ENCODE results near the gene FCRL5. TPM values are rescaled to one million over a fixed set of nuclear protein-coding genes. Genes with fewer than 3 reads are reported as not detected.

Gene FCRL5
- total RNA-seq, 2 experiments from 2014 or later, result 44.8 to 73.5 TPM

DNA sequence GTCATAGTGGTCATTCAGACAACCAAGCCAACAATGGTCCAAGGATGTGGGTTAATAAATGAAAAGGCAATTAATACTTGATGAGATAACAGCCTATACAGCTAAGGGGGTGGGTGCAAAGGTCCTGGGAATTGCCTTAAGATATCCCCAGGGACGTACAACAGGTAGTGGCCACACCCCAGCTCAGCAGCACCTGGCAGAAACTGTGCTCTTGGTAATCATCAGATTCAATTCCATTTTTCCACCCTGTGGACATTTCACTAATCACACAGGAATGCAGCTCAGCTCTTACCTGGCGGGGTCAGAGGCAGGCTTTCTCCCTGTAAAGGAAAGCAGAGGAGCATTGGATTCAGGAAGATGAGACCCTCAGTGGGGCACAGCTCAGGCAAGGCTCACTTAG lies 32.9 kb downstream of the FCRL5 start:
- no peaks in the 10 kb centered on the region for H3K9me3 ChIP-seq (ENCODE audit: low read length)
- H4K20me1 ChIP-seq (ENCODE audit: insufficient read depth, low read length), result no peaks in the 10 kb centered on the region
- H2AFZ ChIP-seq (ENCODE audit: low read length), result no peak overlapping the region
- H3K27ac ChIP-seq (ENCODE audit: low read depth, low read length, poor library complexity, severe bottlenecking), result no peak overlapping the region
- ChIA-PET CTCF (ENCODE audit: unreplicated experiment) (no interaction called here), POLR2A (no interaction called here)
- no peak overlapping the region for H3K4me2 ChIP-seq (ENCODE audit: low read length)
- no peaks in the 10 kb centered on the region for H3K9me2 ChIP-seq (ENCODE audit: insufficient read depth, low read length)
- no peak for DNase-seq (ENCODE audit: low spot score)
- TF ChIP-seq EZH2phosphoT487 (IDR thresholded peaks at IDR 0.05; ENCODE audit: borderline replicate concordance, low read depth, low read length), result no peak
- TF ChIP-seq, protein P1, sequence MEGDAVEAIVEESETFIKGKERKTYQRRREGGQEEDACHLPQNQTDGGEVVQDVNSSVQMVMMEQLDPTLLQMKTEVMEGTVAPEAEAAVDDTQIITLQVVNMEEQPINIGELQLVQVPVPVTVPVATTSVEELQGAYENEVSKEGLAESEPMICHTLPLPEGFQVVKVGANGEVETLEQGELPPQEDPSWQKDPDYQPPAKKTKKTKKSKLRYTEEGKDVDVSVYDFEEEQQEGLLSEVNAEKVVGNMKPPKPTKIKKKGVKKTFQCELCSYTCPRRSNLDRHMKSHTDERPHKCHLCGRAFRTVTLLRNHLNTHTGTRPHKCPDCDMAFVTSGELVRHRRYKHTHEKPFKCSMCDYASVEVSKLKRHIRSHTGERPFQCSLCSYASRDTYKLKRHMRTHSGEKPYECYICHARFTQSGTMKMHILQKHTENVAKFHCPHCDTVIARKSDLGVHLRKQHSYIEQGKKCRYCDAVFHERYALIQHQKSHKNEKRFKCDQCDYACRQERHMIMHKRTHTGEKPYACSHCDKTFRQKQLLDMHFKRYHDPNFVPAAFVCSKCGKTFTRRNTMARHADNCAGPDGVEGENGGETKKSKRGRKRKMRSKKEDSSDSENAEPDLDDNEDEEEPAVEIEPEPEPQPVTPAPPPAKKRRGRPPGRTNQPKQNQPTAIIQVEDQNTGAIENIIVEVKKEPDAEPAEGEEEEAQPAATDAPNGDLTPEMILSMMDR (conservative IDR thresholded peaks at IDR 0.05; ENCODE audit: low read length), result no peak
- H3K36me3 ChIP-seq (ENCODE audit: insufficient read depth, low read length), result 0 out of 2 replicates have a peak, but pooled peaks cover 2% of the 10 kb centered on the region
- H3K4me1 ChIP-seq (ENCODE audit: insufficient read depth, low read length, poor library complexity, severe bottlenecking), result peaks cover 25% of the 10 kb centered on the region
- H3K79me2 ChIP-seq (ENCODE audit: insufficient read depth, low read depth, low read length), result no peaks in the 10 kb centered on the region
- no TSS peak for BruUV-seq (replicated peaks)
- H3K4me3 ChIP-seq (ENCODE audit: low read depth, low read length, poor library complexity, severe bottlenecking), result no peak overlapping the region
- intact Hi-C loops (cut with micrococcal nuclease; ENCODE audit: unreplicated experiment), result no loop called here

DNA sequence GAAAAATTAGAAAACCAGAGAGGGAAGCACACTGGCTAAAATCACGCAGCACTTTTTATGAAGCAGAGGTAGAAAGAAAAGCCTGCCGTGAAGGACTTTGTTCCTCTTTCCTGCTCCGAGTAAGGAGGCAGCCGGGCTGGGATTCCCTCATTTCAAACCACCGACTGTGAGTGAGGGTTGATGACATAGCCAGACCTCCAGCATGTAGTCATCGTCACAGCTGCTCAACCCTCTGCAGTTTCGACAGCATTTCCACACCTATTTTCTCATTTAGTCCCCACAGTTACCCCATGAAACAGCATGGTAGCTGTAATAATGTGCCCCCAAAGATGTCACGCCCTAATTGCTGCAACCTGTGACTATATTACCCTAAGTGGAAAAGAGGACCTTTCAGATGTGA lies 35.3 kb downstream of the FCRL5 start:
- Histone ChIP-seq H2AFZ (ENCODE audit: low read length) (no peak overlapping the region), H3K9me3 (ENCODE audit: low read length) (no peaks in the 10 kb centered on the region), H3K27ac (ENCODE audit: low read depth, low read length, poor library complexity, severe bottlenecking) (no peak overlapping the region), H3K4me2 (ENCODE audit: low read length) (no peak overlapping the region), H3K36me3 (ENCODE audit: insufficient read depth, low read length) (0 out of 2 replicates have a peak, but pooled peaks cover 2% of the 10 kb centered on the region), H3K79me2 (ENCODE audit: insufficient read depth, low read depth, low read length) (no peaks in the 10 kb centered on the region), H3K9me2 (ENCODE audit: insufficient read depth, low read length) (no peaks in the 10 kb centered on the region), H4K20me1 (ENCODE audit: insufficient read depth, low read length) (no peaks in the 10 kb centered on the region), H3K4me3 (ENCODE audit: low read depth, low read length, poor library complexity, severe bottlenecking) (no peak overlapping the region), H3K4me1 (ENCODE audit: insufficient read depth, low read length, poor library complexity, severe bottlenecking) (peaks cover 37% of the 10 kb centered on the region)
- ChIA-PET POLR2A (interaction anchor here (0.6 kb wide), 1 partner anchor 72 kb away, joined by 3 read pairs; no protein-coding TSS in a partner anchor), CTCF (ENCODE audit: unreplicated experiment) (no interaction called here)
- intact Hi-C loops (cut with micrococcal nuclease; ENCODE audit: unreplicated experiment), result no loop called here
- TF ChIP-seq, protein P1 (conservative IDR thresholded peaks at IDR 0.05; ENCODE audit: low read length), result no peak
- TF ChIP-seq EZH2phosphoT487 (IDR thresholded peaks at IDR 0.05; ENCODE audit: borderline replicate concordance, low read depth, low read length), result no peak
- DNase-seq (ENCODE audit: low spot score), result no peak
- no TSS peak for BruUV-seq (replicated peaks)

DNA sequence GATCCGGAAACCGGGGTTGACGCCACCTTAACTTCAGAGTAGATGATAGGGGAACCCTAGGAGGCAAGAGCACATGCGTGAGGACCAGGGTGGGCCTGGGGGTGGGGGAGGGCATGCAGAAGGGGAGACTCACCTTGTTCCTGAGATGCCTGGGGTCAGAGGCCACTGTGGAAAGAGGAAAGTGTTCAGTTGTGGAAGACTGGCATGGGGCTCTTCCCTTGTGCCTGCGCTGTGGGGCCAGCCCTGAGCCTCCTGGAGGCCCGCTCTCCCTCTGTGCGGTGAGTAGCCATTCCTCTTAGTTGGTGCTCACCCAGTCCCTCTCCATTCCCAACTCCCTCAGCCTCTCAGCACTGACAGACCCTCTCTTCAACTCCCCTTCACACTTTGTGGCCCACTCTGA lies 36.6 kb downstream of the FCRL5 start:
- no peak for DNase-seq (ENCODE audit: low spot score)
- intact Hi-C loops (cut with micrococcal nuclease; ENCODE audit: unreplicated experiment), result no loop called here
- H3K4me1 ChIP-seq (ENCODE audit: insufficient read depth, low read length, poor library complexity, severe bottlenecking), result peaks cover 50% of the 10 kb centered on the region
- no peaks in the 10 kb centered on the region for H3K9me3 ChIP-seq (ENCODE audit: low read length)
- no peak overlapping the region for H3K27ac ChIP-seq (ENCODE audit: low read depth, low read length, poor library complexity, severe bottlenecking)
- H2AFZ ChIP-seq (ENCODE audit: low read length), result no peak overlapping the region
- no peak overlapping the region for H3K4me3 ChIP-seq (ENCODE audit: low read depth, low read length, poor library complexity, severe bottlenecking)
- ChIA-PET POLR2A (interaction anchor here (1.0 kb wide), 1 partner anchor 319 kb away, joined by 3 read pairs; no protein-coding TSS in a partner anchor), CTCF (ENCODE audit: unreplicated experiment) (no interaction called here)
- H3K4me2 ChIP-seq (ENCODE audit: low read length), result no peak overlapping the region
- 0 out of 2 replicates have a peak, but pooled peaks cover 2% of the 10 kb centered on the region for H3K36me3 ChIP-seq (ENCODE audit: insufficient read depth, low read length)
- BruUV-seq (replicated peaks), result no TSS peak
- TF ChIP-seq EZH2phosphoT487 (IDR thresholded peaks at IDR 0.05; ENCODE audit: borderline replicate concordance, low read depth, low read length), result no peak
- no peaks in the 10 kb centered on the region for H3K79me2 ChIP-seq (ENCODE audit: insufficient read depth, low read depth, low read length)
- no peaks in the 10 kb centered on the region for H4K20me1 ChIP-seq (ENCODE audit: insufficient read depth, low read length)
- no peaks in the 10 kb centered on the region for H3K9me2 ChIP-seq (ENCODE audit: insufficient read depth, low read length)

Measured in OCI-LY7 (cell line).